GM21381 (cell line): ENCODE results near the gene ZNF652.

Source experiments
- ATAC-seq: cut with Tn5 transposase; IDR thresholded peaks from one replicate; pipeline ENCODE4 v1.9.1; 2021; ENCODE audit warnings: mild to moderate bottlenecking, moderate library complexity; ENCODE audit not compliant: unreplicated experiment

Gene ZNF652

DNA sequence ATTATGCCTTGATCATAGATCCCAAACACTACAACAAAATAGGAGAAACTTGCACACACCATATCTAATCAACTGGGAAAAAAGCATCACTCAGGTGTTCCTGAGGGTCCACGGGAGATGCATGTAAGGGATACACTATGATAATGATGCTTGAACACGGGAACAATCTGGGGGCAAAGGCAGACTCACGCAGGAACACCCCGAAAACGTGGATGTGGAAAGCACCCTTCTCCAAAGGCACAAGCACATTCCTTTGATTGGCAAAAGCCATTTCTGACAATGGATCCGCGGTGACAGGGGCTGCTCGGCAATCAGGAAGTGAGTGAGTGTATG is 1.3 kb downstream of the ZNF652 start:
- peak; percentile 13 for ATAC-seq

DNA sequence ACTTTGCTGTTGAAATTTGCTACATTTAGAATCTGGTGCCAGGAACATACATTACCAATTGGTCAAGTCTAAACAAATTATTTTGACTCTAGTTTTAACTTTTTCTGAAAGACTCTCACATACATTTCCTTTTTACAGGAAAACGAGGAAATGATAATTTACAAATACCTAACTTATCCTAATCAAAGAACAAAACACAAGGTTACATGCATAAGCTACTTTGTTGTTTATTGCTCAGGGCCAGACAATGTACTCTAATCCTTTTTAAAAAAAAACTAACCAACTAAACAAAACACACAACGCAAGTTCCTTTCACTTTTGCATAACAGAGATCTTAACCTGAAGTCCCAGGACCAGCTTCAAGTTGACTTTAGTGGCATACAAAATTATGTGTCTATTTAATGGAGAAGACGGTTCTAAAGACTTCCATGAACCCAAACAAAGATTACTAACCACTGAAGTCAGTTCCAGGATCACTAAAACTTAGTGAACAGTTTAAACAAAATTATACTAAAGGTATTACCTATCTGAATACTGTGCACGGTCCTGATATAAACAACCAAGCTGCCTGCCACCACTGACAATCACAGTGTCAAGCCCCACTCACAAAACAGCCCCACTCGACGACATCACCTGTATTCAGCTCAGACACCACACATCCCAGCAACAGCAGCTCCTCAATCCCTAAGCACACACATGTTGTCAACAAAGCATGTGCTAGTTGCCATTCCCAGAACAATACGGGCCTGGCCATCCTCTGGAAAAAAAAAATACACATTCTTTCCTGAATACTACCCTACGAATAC is 1.9 kb downstream of the ZNF652 start:
- no peak for ATAC-seq

DNA sequence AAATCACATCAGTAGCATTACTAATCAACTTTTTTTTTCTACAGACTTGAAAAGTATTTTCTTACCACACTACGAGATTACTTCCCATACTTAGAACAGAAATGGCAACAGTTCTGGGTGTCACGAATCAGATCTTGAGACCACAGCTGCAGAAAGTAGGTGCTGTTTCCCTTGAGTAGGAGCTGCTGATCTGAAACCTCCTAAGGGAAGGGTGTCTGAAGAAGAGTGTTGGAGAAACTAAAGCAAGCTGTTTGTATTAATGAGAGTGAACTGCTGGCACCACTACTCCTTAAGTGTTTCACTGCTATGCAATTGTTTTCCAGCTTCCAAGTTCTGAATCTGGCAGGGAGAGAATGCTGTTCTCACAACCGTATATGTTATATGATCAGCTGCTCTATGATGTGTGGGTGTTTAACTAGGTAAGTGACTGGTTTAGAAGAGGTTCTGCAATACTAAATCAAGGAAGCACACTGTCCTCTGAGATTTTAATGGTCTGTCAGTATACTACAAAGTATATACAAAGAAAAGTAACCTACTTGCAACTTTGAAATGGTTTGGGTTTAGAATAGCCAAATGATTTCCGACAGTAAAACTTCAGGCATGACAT is 3.3 kb downstream of the ZNF652 start:
- no peak for ATAC-seq

DNA sequence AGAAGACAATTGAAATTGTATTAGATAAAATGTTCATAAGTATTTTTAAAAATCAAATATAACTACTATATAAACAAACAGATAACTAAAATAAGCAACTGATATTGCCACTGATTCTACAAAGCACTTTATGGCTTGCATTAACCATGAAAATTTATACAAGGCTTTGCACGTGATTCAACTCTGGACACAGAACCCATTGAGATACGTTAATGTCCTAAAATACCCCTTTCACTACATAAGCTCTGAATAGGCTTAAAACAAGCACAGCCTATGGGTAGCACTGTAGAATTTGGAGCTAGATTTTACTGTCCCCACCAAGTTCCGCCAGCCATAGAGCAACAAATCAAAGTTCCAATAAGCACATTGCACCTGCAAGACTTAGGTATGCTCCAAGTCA is 4.5 kb downstream of the ZNF652 start:
- ATAC-seq, result no peak

DNA sequence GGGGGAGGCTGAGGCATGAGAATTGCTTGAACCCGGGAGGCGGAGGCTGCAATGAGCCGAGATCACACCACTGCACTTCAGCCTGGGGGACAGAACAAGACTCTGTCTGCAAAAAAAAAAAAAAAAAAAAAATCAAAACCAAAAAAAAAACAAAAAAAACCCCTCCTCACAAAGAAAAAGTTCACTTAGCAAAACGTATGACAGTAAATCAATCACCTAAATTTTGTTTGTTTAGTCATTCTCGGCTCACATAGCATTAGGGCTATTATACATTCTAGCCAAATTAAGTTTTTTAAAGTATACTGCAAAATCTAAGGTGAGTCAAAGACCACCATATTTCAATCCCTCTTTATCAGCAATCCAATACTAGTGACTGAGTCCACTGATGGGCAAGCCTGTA is 5.7 kb downstream of the ZNF652 start:
- ATAC-seq, result no peak

DNA sequence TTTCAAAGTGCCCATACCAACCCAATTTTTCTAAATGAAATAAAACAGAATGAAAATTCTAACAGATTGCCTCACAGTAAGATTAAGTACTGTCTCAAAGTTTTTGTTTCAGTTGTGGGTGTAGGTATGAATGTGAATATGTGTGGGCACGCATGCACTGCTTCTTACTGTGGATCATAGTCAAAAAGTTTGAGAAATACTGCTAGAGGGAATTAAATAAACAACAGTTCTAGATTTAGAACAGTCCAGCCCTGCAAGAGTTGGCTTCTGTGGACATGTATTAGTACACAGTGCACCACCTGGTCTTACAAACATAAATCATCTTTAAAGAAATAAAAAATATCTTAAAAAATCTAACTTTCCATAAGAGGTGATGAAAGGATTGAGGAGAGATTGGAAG is 8.4 kb downstream of the ZNF652 start:
- no peak for ATAC-seq

DNA sequence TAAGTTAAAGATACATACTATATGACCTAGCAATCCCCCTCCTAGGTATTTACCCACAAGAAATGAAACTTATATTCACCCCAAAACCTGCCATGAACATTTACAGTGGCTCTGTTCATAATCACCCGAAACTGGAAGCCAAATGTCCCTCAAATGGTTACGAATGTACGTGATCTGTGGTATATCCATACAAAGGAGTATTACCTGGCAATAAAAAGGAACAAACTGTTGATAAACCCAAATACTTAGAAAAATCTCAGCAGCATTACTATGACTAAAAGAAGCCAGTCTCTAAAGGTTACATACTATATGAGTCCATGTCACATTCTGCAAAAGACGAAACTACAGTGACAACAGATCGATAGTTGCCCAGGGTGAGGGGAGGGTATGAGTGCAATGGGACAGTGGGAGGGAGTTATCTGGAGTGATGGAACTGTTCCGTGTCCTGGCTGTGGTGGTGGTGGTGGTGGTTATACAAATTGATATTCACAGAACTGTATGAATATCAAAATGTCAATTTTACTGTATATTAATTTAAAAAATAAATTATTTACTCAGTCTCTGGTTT is 9.4 kb downstream of the ZNF652 start:
- no peak for ATAC-seq

DNA sequence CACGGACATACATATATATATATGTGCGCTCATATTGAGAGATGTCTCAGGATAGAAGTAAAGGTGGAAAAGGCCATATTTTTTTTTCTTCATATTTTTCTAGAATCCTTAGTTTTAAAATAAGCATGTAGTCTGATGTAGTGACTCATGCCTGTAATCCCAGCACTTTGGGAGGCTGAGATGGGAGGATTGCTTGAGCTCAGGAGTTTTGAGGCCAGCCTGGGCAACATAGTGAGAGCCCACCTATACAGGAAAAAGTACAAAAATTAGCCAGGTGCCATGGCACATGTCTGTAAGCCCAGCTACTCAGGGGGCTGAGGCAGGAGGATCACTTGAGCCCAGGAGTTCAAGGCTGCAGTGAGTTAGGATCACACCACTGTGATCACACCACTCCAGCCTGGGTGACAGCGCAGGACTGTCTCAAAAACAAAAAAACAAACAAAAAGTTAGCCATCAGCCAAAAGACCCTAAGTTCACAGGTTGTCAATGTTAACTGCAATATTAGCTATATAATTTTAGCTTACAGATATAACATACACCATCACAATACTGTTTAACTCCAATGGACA is 10.4 kb downstream of the ZNF652 start:
- no peak for ATAC-seq

DNA sequence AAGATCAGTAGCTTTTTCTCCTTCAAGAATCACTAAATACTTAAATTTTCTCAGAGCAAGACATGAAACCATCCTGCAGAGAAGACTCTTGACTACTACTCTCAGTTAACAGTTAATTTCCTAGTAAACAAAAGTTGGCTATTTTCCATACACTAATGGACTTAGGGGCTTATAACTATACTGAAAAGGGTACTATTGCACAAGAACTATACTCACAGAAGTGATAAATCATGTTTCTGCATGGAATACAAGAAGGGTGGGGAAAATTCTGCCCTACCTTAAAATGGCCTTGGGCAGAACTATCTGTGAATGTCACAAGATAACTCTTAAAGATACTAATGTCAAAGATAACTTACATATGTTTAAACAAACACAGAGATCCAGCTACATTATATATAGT is 12.5 kb downstream of the ZNF652 start:
- ATAC-seq, result no peak

DNA sequence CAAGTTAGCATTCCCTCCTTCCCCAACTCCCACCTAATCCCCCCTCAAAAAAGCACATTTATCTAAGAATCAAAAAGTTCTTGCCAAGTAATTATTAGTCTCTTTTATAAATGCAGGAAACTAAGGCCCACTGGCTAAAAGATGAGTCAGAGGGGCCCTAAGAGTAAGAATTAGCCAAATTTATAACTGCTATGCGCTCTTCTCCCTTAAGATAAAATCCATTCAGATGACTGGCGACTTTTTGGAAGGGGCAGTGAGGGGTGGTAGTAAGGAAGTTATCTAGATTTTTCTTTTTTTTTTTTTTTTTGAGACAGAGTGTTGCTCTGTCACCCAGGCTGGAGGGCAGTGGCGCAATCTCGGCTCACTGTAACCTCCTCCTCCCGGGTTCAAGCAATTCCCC is 17.1 kb downstream of the ZNF652 start:
- no peak for ATAC-seq

DNA sequence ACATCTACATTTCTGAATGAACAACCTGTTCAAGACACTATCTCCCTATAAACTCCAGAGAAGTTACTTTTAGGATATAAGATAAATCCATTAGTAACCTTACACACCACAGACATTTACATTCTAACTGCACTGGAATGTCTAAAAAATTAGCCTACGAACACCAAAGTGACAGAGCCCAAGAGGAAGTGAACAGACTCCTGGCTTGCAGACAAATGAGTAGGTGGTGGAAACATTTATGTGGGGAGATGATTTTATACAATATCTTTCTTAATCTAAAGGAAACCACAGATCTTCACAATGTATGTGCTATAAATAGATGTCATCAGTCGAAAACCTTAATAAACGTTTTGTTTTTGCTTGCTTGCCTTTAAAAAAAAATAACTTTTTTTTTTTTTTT is 18.8 kb downstream of the ZNF652 start:
- ATAC-seq, result no peak

DNA sequence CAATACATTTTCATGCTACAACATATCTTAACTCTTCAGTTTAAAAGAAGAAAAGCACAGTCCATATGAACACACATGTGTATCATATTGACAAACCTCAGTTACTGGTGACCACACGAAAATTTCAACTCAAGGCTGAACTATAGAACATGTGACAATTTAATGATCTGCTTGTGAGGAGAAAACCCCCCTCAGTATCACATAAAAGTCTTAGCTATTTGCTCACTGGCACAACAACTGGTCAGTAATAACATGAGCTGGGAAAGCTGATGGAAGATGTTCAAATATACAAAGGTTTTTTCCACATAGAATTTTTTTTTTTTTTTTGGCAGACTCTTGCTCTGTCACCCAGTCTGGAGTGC is 19.5 kb downstream of the ZNF652 start:
- no peak for ATAC-seq

DNA sequence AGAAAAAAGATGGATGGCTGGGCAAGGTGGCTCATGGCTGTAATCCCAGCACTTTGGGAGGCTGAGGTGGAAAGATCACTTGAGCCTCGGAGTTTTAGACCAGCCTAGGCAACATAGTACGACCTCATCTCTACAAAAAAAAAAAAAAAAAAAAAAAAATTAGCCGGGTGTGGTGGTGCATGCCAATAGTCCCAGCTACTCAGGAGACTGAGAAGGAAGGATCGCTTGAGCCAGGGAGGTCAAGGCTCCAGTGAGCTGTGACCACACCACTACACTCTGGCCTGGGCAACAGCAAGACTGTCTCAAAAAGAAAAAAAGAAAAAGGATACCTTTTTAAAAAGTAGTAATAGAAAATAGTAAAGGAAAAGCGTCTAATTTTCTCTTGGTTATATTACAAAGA is 20.7 kb downstream of the ZNF652 start:
- ATAC-seq, result no peak

DNA sequence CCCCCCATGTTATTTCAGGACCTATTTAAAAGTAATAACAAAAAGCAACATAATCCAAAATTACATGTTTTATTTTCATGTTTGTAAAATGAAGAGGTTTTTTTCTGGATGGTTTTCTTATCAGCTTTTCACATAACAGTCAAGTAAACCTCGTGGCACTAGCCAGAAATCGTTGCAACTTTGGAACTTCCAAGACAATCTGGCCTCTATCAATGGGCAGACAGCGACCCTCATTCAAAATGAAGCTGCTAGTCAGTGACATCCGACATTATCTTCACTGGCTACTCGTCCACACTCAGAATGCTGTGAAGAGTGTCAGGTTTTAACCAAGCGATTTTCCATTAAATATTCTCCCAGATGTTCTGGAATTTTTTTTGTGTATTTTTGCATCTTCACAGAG is 22.7 kb downstream of the ZNF652 start:
- no peak for ATAC-seq

DNA sequence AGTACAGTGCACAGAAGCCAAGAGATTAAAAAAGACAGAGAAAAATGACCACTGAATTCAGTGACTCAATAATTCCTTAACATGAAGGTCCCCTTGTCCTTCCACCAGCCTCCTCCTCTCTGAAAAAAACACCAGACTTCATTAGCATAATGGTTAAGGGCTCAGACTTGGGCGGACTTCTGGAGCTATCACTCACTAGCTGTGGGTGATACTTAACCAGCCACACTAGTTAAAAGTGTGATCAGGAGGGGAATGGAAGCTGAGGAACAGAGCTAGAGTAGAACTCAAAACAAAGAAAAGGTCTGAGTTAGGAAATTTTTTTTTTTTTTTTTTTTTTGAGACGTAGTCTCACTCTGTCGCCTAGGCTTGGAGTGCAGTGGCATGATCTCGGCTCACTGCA is 23.2 kb downstream of the ZNF652 start:
- no peak for ATAC-seq

DNA sequence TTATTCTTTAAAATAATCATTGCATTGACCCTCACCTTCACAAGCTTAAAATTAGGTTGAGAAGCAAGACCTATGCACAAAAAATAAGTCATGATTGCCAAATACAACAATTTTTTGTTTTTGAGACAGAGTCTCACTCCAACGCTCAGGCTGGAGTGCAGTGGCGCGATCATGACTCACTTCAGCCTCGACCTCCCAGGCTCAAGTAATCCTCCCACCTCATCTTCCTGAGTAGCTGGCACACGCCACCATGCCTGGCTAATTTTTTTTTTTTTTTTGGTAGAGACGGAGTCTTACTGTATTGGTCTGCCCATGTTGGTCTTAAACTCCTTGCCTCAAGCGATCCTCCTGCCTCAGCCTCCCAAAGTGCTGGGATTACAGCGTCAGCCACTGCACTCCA is 24.2 kb downstream of the ZNF652 start:
- ATAC-seq, result no peak

DNA sequence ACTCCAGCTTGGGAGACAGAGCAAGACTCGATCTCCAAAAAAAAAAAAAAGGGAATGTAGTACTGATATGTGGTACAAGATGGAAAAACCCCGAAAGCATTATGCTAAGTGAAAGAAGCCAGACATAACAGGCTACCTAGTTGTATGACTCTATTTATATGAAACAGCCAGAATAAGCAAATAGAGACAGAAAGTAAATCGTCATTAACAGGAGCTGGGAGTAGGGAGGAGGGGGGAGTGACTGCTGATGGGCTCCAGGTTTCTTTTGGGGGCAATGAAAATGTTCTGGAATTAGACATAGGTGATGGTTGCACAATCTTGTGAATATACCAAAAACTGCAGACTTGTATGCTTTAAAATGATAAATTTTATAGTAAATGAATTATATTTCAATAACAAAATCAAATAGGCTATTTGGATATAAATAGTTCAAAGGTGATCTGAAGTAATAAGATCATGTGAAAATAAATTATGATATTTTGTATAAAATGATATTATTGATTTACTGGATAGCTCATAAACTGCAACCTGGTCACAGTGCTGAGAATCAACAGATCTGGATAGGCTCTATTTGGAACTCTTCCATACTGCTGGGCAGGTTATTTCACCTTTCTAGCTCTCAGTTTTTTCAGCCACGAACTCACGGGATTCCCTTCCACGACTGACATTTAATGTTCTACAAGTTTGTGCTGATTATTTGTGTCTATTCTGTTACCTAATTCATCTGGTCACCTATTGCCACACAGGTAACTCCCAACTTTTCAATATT is 27.1 kb downstream of the ZNF652 start:
- no peak for ATAC-seq

DNA sequence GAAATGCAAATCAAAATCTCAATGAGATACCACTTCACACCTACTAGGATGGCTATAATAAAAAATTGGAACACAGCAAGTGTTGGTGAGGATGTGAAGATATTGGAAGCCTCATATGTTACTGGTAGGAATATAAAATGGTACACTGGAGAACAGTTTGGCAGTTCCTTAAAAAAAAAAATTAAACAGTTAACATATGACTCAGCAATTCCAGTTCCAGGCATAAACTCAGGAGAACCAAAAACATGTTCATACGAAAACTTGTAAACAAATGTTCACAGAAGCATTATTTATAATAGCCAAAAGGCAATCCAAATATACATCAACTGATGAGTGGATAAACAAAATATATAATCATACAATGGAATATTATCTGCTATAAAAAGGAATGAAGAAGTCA is 28.2 kb downstream of the ZNF652 start:
- no peak for ATAC-seq

DNA sequence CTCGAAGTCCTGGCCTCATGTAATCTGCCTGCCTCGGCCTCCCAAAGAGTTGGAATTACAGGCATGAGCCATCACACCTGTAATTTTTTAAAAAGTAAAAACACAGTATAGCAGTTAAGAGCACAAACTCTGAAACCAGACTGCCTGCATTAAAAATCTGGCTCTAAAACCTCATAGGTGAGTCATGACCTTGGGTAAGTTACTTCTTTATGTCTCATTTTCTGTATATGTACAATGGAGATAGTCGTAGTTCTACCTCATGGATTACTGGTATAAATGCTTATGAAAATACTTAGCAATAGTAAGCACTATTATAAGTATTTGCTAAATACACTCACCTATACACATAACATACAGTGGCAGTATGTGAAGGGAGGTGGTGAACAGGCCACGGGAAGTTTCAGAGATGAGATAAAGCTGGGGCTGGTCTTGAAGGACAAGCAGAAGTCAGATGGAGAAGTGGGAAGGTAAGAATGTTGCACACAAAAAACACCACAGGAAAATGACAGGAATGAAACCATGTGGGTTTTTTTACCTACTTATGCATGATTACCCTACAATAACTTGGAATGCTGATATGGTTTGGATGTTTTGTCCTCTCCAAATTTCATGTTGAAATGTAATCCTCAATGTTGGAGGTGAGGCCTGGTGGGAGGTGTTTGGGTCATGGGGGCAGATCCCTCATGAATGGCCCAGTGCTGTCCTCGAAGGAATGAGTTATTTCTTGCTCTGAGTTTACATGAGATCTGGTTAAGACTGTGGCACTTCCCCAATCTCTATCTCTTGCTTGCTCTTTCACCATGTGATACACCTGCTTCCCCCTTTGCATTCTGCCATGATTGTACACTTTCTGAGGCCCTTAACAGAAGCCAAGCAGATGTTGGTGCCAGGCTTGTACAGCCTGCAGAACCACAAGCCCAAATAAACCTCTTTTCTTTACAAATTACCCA is 33.9 kb downstream of the ZNF652 start:
- no peak for ATAC-seq

DNA sequence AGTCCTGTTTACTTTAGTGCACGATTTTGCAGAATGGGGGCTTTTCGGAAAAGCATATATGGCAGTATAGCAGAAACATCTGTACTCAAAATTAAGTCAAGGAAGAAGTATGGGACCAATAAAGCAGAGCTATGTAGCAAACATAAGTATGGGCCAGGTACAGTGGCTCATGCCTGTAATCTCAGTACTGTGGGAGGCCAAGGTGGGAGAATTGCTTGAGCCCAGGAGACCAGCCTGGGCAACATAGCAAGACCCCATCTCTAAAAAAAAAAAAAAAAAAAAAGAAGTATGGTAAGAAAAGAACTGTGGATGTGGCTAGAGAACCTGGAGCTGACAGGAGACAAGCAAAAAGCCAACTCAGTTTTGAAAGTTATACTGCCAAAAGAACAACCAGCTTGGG is 36.1 kb downstream of the ZNF652 start:
- ATAC-seq, result no peak
